ENCODE data around the gene FAHD2B.
"Not testable (repeated sequence)": the region's sequence is repeated elsewhere in the genome, so short reads cannot be mapped to it uniquely, and the experiment has no call there.

The FAHD2B gene

GRCh38 chr2:97067279-97068004, 27.2 kb downstream of the FAHD2B start:
- DNase-seq = no peak

- DNase-seq = not testable (repeated sequence)
Observed at GRCh38 chr2:97066030-97066429, 28.7 kb downstream of the FAHD2B start.

DNA sequence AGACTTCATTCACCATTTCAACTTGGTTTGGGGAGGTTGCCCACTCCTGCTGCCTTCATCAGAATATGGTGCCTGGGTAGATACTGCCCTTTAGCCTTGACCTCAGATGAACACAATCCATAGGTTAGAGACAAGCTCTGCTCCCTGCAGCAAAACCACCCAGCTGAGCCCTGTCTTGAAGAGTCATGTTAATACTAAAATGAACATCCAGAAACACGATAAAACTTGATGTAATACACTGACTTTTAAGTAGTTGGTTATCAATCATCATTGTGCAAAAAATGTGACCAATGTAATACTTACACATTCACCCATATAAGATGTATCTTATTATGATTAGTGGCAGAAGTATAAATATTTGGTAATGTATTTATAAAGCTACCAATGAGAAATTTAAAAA, 32.7 kb downstream of the FAHD2B start:
- not testable (repeated sequence) for DNase-seq

GRCh38 chr2:97059782-97060181, 34.9 kb downstream of the FAHD2B start:
- DNase-seq = not testable (repeated sequence)

DNA sequence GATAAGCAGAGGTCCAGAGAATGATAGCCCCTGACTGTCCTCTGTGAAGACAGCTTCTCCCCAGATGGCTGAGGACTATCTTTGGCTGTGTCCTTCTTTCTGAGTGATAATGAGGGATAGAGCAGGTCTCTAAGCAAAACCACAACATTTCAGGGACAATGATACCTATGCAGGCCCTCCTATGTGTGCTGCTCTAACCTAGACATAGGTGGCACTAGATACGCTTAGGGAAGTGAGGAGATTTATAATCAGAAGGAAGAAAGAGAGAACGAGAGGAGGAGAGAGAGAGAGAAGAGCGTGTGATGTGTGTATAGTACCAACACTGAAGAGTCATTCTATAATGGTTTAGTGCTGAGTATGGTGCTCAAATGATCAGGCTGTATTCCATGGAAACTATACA, 38.5 kb downstream of the FAHD2B start:
- DNase-seq = not testable (repeated sequence)

GRCh38 chr2:97050032-97050431, 44.6 kb downstream of the FAHD2B start:
- not testable (repeated sequence) for DNase-seq

GRCh38 chr2:97048448-97048847, 46.2 kb downstream of the FAHD2B start:
- not testable (repeated sequence) for DNase-seq

- not testable (repeated sequence) for DNase-seq
Observed at GRCh38 chr2:97046676-97047075, 48.0 kb downstream of the FAHD2B start.

DNA sequence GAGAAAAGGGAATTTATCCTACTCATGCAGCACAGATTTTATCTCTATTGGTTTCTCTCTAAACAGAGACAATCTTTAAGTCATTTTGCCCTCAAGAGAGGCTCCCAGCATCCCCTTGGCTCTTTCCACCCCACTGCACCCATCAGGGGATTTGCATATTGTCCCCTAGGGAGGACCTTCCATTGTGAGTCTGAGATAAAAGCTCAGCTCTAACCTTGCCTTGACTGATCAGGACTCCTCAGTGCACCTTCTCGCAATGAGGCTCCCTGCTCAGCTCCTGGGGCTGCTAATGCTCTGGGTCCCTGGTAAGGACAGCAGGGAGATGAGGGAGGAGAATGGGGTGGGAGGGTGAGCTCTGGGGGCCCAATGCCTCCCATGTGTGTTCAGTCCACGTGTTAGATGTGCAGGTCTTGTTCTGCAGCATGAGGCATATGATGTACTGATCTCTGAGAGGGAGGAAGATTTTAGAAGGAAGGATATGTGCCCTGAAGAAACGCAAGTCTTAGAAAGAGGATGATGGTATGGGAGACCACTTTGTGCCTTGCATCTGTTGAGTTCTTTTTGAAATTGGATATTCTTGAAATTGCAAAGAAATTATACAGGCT, 48.7 kb downstream of the FAHD2B start:
- DNase-seq = not testable (repeated sequence)
